ENCODE data around the gene HMGCL.
"Not testable (repeated sequence)": the region's sequence is repeated elsewhere in the genome, so short reads cannot be mapped to it uniquely, and the experiment has no call there.

HMGCL gene

DNA sequence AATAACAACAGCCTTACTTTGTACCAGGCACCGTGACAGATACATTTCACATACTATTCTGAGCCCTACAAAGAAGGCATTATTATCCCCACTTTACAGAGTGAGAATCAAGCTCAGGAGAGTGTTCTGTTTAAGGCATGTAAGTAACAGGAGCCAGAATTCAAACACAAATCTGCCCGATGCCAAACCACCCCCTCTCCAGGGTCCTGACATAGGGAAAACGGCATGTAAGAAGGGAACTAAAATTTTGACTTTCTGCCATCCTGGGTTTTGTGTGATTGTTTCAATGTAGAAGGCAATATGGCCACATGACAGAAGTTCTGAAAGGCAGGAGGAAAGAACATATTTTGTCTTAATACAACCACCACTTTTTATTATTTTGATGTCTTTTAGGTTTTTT is 37.4 kb upstream of the HMGCL start:
- H4K20me1 ChIP-seq (ENCODE audit: insufficient read depth, low read length): no peaks in the 10 kb centered on the region
- no peaks in the 10 kb centered on the region for H3K9me3 ChIP-seq (ENCODE audit: insufficient read depth, low read length)
- H3K4me2 ChIP-seq (ENCODE audit: low read length): no peak overlapping the region
- H3K4me1 ChIP-seq (ENCODE audit: low read length): peaks cover 11% of the 10 kb centered on the region
- H3K36me3 ChIP-seq (replicated peaks; ENCODE audit: low read depth, low read length): peaks cover 32% of the 10 kb centered on the region
- no peak for TF ChIP-seq EZH2phosphoT487 (IDR thresholded peaks at IDR 0.05; ENCODE audit: low read depth)
- TF ChIP-seq, protein P1, sequence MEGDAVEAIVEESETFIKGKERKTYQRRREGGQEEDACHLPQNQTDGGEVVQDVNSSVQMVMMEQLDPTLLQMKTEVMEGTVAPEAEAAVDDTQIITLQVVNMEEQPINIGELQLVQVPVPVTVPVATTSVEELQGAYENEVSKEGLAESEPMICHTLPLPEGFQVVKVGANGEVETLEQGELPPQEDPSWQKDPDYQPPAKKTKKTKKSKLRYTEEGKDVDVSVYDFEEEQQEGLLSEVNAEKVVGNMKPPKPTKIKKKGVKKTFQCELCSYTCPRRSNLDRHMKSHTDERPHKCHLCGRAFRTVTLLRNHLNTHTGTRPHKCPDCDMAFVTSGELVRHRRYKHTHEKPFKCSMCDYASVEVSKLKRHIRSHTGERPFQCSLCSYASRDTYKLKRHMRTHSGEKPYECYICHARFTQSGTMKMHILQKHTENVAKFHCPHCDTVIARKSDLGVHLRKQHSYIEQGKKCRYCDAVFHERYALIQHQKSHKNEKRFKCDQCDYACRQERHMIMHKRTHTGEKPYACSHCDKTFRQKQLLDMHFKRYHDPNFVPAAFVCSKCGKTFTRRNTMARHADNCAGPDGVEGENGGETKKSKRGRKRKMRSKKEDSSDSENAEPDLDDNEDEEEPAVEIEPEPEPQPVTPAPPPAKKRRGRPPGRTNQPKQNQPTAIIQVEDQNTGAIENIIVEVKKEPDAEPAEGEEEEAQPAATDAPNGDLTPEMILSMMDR (IDR thresholded peaks at IDR 0.05; ENCODE audit: low read depth, low read length): no peak
- peaks cover 13% of the 10 kb centered on the region for H3K79me2 ChIP-seq (ENCODE audit: low read length)
- no peak overlapping the region for H3K9ac ChIP-seq (ENCODE audit: low read length)
- no peak overlapping the region for H3K27ac ChIP-seq (ENCODE audit: low read length)
- no peak overlapping the region for H2AFZ ChIP-seq (ENCODE audit: low read depth, low read length)
- H3K4me3 ChIP-seq (ENCODE audit: low read length): no peak overlapping the region
- H3K27me3 ChIP-seq (ENCODE audit: low read depth, low read length): no peaks in the 10 kb centered on the region

DNA sequence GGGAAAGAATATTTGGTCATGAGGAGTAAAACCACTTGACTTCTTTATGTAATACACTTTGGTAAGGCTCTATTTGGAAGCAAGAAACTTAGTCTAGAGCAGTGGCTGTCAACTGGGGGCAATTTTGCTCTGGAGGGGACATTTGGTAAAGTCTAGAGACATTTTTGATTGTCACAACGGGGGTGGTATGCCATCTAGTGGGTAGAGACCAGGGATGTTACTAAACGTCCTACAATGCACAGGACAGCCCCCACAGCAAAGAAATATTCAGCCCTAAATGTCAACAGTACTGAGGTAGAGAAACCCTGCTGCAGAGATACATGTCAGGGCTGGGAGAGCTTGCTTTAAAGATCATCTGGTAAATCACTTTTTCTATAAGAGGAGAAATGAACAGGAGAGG is 29.3 kb upstream of the HMGCL start:
- Histone ChIP-seq H3K4me3 (ENCODE audit: low read length) (no peak overlapping the region), H3K27ac (ENCODE audit: low read length) (no peak overlapping the region), H2AFZ (ENCODE audit: low read depth, low read length) (no peak overlapping the region), H3K4me2 (ENCODE audit: low read length) (no peak overlapping the region), H3K36me3 (replicated peaks; ENCODE audit: low read depth, low read length) (peaks cover 4% of the 10 kb centered on the region), H3K9me3 (ENCODE audit: insufficient read depth, low read length) (no peaks in the 10 kb centered on the region), H3K79me2 (ENCODE audit: low read length) (no peaks in the 10 kb centered on the region), H3K9ac (ENCODE audit: low read length) (no peak overlapping the region), H3K27me3 (ENCODE audit: low read depth, low read length) (no peaks in the 10 kb centered on the region), H4K20me1 (ENCODE audit: insufficient read depth, low read length) (no peaks in the 10 kb centered on the region), H3K4me1 (ENCODE audit: low read length) (no peaks in the 10 kb centered on the region)
- TF ChIP-seq, protein P1 (IDR thresholded peaks at IDR 0.05; ENCODE audit: low read depth, low read length): peak; percentile 38
- TF ChIP-seq EZH2phosphoT487 (IDR thresholded peaks at IDR 0.05; ENCODE audit: low read depth): no peak

- H3K27ac ChIP-seq (ENCODE audit: low read length); H3K4me3 ChIP-seq (ENCODE audit: low read length); H3K9me3 ChIP-seq (ENCODE audit: insufficient read depth, low read length); H3K36me3 ChIP-seq (replicated peaks; ENCODE audit: low read depth, low read length); H3K27me3 ChIP-seq (ENCODE audit: low read depth, low read length); H4K20me1 ChIP-seq (ENCODE audit: insufficient read depth, low read length); H3K79me2 ChIP-seq (ENCODE audit: low read length); H2AFZ ChIP-seq (ENCODE audit: low read depth, low read length); H3K9ac ChIP-seq (ENCODE audit: low read length); H3K4me1 ChIP-seq (ENCODE audit: low read length); H3K4me2 ChIP-seq (ENCODE audit: low read length): not testable (repeated sequence)
Measured at GRCh38 chr1:23853124-23853523, 27.9 kb upstream of the HMGCL start.

DNA sequence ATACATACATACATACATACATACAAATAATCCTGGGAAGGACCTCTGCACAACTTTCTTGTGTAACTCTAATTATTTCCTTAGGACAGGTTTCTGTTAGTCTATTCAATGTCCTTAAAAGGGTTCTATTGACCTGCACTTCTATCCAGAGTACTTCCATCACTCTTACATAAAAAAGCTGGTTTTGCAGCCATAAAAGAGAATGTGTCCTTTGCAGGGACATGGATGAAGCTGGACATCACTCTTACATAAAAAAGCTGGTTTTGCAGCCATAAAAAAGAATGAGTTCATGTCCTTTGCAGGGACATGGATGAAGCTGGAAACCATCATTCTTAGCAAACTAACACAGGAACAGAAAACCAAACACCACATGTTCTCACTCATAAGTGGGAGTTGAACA is 26.2 kb upstream of the HMGCL start:
- H3K79me2 ChIP-seq (ENCODE audit: low read length); H3K27me3 ChIP-seq (ENCODE audit: low read depth, low read length); H3K9ac ChIP-seq (ENCODE audit: low read length); H3K4me3 ChIP-seq (ENCODE audit: low read length); H4K20me1 ChIP-seq (ENCODE audit: insufficient read depth, low read length); H3K4me2 ChIP-seq (ENCODE audit: low read length); H2AFZ ChIP-seq (ENCODE audit: low read depth, low read length); H3K9me3 ChIP-seq (ENCODE audit: insufficient read depth, low read length); H3K4me1 ChIP-seq (ENCODE audit: low read length); H3K27ac ChIP-seq (ENCODE audit: low read length): not testable (repeated sequence)
- peaks cover 17% of the 10 kb centered on the region for H3K36me3 ChIP-seq (replicated peaks; ENCODE audit: low read depth, low read length)

GRCh38 chr1:23848673-23849616 is 23.7 kb upstream of the HMGCL start:
- Histone ChIP-seq H3K4me1 (ENCODE audit: low read length) (no peaks in the 10 kb centered on the region), H3K36me3 (replicated peaks; ENCODE audit: low read depth, low read length) (peaks cover 26% of the 10 kb centered on the region), H2AFZ (ENCODE audit: low read depth, low read length) (no peak overlapping the region), H3K4me2 (ENCODE audit: low read length) (no peak overlapping the region), H4K20me1 (ENCODE audit: insufficient read depth, low read length) (no peaks in the 10 kb centered on the region), H3K79me2 (ENCODE audit: low read length) (no peaks in the 10 kb centered on the region), H3K9me3 (ENCODE audit: insufficient read depth, low read length) (no peaks in the 10 kb centered on the region), H3K27me3 (ENCODE audit: low read depth, low read length) (no peaks in the 10 kb centered on the region), H3K27ac (ENCODE audit: low read length) (no peak overlapping the region), H3K9ac (ENCODE audit: low read length) (no peak overlapping the region), H3K4me3 (ENCODE audit: low read length) (no peak overlapping the region)
- no peak for TF ChIP-seq EZH2phosphoT487 (IDR thresholded peaks at IDR 0.05; ENCODE audit: low read depth)
- TF ChIP-seq, protein P1 (IDR thresholded peaks at IDR 0.05; ENCODE audit: low read depth, low read length): no peak

- not testable (repeated sequence) for H3K27me3 ChIP-seq (ENCODE audit: low read depth, low read length); H4K20me1 ChIP-seq (ENCODE audit: insufficient read depth, low read length); H3K27ac ChIP-seq (ENCODE audit: low read length); H3K4me2 ChIP-seq (ENCODE audit: low read length); H3K4me3 ChIP-seq (ENCODE audit: low read length); H3K4me1 ChIP-seq (ENCODE audit: low read length); H3K9ac ChIP-seq (ENCODE audit: low read length); H2AFZ ChIP-seq (ENCODE audit: low read depth, low read length); H3K9me3 ChIP-seq (ENCODE audit: insufficient read depth, low read length); H3K79me2 ChIP-seq (ENCODE audit: low read length)
- H3K36me3 ChIP-seq (replicated peaks; ENCODE audit: low read depth, low read length): peaks cover 26% of the 10 kb centered on the region
Measured at GRCh38 chr1:23847482-23848095, 22.4 kb upstream of the HMGCL start.
